NCI-H2171 (cell line): Measurements from ENCODE around the gene ASIC3.
A peak's percentile ranks its signal among the peaks of the same experiment; 100 is the strongest.
"Not testable (repeated sequence)": the region's sequence is repeated elsewhere in the genome, so short reads cannot be mapped to it uniquely, and the experiment has no call there.

Experiments
- DNase-seq: peaks from one replicate; lab custom pipeline; 2025; lab: John Stamatoyannopoulos, UW

ASIC3 gene

DNA sequence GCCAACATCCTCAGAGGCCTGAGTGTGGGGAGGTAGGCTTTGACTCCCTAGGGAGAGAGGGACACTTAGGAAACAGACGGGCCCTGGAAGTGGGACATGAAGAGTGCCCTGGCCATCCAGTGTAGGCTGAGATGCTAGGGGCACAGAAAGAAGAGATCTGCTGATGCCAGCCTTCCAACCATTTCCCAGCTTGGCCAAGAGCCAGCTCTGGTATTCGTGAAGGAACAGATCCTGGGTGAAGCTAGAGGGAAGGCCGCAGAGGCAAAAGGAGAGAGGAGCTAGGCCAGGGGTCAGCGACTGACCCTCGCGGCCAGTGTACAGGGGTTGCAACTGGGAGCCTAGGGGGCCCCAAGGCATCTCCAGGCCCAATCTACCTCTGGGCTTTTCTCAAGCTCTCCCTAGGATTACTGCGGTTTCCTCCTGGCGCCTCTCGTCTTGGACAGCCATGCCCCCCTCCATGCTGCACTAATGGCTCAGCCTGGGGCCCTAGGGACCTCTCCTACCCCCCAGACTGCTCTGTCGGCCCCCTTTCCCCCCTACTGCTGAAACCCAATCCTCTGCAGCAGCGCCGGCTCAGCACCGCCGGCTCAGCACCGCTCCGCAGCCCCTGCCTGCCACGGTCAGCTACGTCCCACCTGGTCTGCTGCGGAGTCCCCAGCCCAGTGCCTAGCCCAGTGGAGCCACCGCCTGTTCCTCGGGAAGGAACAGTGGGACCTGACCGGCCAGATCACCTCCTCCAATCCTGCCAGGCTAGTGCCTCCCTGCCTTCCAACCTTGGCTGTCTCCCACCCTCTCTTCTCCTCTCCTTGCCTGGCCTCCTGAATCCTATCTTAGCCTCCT lies at the start of gene ASIC3:
ASIC3 (plus strand) TSS at position 556 of the 840 bp plus-strand sequence. CDS start 355 bp downstream, outside the sequence.
- DNase-seq: no peak

DNA sequence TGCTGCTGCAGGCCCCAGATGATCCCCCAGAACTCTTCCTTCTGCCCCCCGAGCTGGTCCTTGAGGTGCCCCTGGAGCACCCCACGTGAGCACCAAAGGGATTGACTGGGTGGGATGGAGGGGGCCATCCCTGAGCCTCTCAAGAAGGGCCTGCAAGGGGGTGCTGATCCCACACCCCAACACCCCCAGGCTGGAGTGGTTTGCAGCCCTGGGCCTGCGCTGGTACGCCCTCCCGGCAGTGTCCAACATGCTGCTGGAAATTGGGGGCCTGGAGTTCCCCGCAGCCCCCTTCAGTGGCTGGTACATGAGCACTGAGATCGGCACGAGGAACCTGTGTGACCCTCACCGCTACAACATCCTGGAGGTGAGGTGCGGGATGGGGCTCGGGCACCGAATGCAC lies 49.3 kb upstream of the ASIC3 start:
- no peak for DNase-seq

DNA sequence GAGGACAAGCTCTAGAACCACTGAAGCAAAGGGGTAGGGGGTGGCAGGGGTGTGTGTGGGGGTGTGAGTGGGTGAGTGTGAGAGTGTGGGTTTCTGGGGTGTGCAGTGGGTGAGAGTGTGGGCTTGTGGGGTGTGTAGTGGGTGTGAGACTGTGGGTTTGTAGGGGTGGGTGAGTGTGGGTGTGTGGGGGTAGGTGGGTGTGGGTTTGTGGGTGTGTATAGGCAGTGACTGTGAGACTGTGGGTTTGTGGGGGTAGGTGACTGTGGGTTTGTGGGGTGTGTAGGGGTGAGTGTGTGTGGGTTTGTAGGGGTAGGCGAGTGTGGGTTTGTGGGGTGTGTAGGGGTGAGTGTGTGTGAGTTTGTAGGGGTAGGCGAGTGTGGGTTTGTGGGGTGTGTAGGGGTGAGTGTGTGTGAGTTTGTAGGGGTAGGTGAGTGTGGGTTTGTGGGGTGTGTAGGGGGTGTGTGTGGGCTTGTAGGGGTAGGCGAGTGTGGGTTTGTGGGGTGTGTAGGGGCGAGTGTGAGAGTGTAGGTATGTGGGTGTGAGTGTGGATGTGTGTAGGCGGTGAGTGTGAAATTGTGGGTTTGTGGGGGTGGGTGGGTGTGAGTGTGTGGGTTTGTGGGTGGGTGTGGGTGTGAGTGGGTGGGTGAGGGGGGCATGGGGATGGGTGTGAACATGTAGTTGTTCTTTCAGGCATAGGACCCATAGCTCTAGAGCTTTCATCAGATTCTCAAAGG lies 48.7 kb upstream of the ASIC3 start:
- DNase-seq: no peak

- DNase-seq: no peak
These were observed 47.3 kb upstream of the ASIC3 start for GRCh38 chr7:151000897-151001495.

DNA sequence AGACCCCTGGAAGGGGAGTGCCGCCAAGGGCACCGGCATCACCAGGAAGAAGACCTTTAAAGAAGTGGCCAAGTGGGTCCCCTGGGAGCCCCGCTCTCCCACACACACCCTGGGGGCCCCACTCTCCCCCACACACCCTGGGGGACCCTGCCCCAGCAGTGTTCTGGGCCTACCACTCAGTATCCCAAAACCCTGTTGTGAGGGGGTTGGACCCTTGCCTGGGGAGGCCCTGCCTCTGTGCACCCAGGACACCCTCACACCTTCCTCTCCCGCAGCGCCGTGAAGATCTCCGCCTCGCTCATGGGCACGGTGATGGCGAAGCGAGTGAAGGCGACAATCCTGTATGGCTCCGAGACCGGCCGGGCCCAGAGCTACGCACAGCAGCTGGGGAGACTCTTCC lies 46.8 kb upstream of the ASIC3 start:
- no peak for DNase-seq

DNA sequence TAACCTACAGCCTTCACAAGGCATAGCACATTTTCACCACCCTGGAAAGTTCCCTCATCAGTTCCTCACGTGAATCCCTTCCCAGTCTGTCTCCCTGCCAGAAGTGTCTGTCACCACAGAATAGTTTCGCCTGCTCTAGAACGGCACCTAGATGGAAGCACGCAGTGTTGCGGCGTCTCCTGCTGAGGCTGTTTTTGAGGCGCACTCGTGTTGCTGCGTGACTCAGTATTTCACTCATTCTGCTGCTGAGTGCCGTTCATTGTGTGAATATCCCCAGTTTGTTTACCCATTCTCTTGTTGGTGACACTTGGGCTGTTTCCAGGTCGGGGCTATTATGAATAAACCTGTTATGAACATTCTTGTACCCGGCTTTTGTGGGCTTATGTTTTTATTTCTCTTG lies 44.8 kb upstream of the ASIC3 start:
- no peak for DNase-seq

- no peak for DNase-seq
These were observed 42.8 kb upstream of the ASIC3 start for GRCh38 chr7:151005566-151005965.

- no peak for DNase-seq
These were observed 41.6 kb upstream of the ASIC3 start for GRCh38 chr7:151006590-151007300.

DNA sequence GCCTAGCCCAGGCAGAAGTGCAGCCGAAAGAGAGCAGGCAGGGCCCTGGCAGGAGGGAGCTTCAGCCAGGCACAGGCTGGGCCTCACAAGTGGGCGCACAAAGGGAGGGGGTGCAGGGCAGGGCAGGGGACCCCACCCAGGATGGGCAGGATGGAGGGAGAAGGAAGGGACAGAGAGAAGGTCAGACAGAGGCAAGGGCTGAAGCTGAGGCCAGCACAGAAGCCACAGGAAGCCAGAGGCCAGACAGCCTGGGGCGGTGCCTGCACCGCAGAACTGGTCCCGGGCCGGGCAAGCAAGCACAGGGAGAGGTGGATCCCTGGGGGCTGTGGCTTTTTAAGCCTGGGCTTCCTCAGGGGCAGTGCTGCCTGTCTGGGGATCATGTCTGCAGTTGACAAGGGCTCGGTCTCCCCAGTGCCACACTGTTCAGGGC lies 40.8 kb upstream of the ASIC3 start:
- DNase-seq: no peak

DNA sequence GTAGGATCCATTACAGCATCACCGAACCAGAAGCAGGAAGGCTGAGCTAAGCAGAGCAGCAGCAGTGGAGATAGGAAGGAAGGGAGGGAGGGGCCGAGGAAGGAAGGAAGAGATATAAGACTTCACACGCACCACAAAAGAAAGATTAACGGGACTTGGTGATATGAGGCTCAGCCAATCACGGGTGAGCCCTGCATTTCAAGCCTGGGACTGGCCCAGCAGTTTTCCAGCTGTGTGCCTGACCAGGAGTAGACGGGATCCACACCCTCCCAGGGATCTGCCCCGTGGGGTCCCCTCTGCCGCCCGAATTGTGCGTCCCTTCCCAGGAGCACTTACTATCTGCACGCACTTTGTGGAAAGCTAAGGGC lies 40.2 kb upstream of the ASIC3 start:
- DNase-seq: no peak

GRCh38 chr7:151008511-151009323 lies 39.6 kb upstream of the ASIC3 start:
- no peak for DNase-seq

- DNase-seq: no peak
These were observed 38.8 kb upstream of the ASIC3 start for GRCh38 chr7:151009327-151010036.

- DNase-seq: no peak
These were observed 38.4 kb upstream of the ASIC3 start for GRCh38 chr7:151010037-151010306.

GRCh38 chr7:151010307-151011096 lies 37.8 kb upstream of the ASIC3 start:
- no peak for DNase-seq

DNA sequence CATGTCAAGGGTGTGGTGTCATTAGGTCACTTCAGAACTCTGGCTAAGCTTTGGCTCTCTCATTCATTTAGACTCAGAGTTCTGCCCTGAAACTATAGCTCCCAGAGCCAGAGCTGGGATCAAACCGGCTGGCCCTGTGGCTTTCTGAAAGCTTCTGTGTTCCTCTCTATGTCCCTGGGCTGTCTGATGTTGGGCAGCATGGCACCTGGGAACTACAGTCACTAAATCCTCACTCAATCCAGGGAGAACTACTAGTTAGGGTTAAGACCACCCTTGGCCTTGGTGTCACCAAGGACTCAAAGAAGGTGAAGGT lies 37.3 kb upstream of the ASIC3 start:
- DNase-seq: no peak

DNA sequence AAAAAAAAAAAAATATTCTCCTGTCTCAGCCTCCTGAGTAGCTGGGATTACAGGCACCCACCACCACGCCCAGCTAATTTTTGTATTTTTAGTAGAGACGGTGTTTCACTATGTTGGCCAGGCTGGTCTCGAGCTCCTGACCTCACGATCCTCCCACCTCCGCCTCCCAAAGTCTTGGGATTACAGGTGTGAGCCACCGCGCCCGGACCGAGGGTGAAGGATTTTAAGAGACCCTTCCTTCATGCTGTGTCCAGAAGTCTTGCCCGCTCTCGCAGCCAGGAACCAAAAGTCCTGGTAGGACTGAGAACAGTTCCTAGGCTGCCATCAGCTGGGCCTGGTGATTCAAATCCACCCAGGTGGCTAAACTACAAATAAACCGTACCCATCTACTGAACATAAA lies 36.7 kb upstream of the ASIC3 start:
- DNase-seq: not testable (repeated sequence)

DNA sequence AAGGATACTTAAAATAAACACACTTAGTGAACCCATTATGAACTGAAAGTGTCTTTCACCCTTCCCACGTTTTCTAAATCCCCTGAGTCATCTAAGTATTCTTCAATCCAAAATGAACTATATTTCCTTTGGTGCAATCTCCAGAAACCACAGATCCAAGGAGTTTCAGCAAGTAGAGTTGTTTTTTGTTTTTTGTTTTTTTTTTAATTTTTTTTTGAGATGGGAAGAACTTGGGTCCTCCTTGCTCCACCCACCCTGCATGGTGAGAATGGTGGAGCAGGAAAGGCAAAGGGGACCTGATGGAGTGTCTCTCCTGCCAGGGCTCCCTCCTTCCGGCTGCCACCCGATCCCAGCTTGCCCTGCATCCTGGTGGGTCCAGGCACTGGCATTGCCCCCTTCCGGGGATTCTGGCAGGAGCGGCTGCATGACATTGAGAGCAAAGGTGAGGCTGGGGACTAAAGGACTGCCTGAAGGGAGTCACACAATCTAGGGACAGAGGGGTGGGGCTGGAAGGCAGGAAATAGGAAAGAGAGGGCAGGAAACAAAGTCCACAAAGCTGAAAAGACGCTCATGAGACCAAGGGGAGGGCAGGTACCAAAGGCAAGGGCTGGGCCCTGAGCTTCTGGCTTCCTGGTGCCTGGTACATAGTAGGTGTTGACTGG lies 36.2 kb upstream of the ASIC3 start:
- no peak for DNase-seq

- DNase-seq: peak; percentile 12
These were observed 35.4 kb upstream of the ASIC3 start for GRCh38 chr7:151012911-151013347.

GRCh38 chr7:151013356-151013732 lies 35.0 kb upstream of the ASIC3 start:
- DNase-seq: no peak
